KBM-7 (cell line): Measurements from ENCODE around the gene CCDC198.

Experiments
- DNase-seq: peaks from one replicate; pipeline ENCODE4 v3.0.0-alpha.2; 2015
- in situ Hi-C: fragments of 300-500 bp; cut with MboI; formaldehyde crosslinking; loops from 2 replicates; pipeline ENCODE4 v1.14.3; 2020; ENCODE audit warnings: low sequenced_read_pairs, low pct_unique_long_range_greater_than_20kb, mixed read lengths

CCDC198 gene, protein sequence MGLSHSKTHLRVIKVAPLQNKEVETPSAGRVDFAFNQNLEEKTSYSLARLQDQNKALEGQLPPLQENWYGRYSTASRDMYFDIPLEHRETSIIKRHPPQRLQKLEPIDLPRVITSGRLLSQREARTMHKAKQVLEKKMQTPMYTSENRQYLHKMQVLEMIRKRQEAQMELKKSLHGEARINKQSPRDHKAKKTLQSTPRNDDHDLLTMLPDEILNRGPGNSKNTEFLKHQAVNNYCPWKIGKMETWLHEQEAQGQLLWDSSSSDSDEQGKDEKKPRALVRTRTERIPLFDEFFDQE

DNA sequence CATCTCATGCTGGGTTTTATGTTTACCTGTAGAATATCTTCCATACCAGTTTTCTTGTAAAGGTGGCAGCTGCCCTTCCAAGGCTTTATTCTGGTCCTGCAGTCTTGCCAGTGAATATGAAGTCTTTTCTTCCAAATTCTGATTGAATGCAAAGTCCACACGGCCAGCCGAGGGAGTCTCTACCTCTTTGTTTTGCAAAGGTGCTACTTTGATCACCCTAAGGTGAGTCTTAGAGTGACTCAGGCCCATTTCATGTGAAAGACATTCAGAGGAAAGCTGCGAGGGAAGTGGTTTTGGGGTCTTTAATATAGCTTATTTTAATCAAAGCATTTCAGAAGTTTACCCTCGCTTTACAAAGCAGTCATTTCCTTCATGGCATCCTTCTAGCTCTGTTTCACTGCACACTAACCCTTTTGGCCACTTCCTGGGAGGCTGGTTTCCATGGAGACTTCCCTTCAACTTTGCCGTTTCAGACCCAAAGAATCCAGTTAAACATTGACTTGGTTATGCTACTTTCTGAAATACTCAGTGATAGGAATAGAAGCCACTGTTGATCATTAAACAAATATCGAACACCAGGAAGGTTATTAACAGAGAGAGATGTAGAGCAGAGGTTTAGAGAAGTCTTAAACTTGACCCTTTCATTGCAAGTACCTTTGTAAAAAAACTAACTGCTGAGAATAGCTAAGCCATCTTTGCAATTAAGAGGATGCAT, at the start of gene CCDC198:
Gene CCDC198 (minus strand): TSS at position 391 of the 715 bp plus-strand sequence. CDS start 142 bp downstream, at position 249.
- no peak for DNase-seq
- in situ Hi-C loops, result loop anchor here (25.0 kb wide), 1 partner anchor 569 kb away; no protein-coding TSS in a partner anchor

DNA sequence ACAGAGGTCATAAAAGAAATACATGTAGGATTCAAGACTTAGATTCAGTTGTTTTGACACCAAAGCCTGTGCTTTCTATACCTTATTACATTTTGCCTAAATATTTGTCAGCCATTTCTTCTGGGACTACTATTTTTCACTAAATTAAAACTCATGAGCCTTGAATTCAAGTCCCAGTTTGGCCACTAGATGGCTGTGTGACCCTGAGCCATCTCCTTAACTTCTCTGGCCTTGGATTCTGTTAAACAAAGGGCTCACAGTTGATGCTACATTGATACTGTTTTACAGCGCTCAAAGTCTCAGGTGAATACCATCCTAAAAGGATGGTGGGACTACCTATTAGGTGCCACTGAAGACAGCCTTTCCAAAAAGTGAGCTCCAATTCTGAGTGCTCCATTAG, 39.6 kb upstream of the CCDC198 start:
- in situ Hi-C loops, result no loop called here
- DNase-seq, result peak; percentile 4

DNA sequence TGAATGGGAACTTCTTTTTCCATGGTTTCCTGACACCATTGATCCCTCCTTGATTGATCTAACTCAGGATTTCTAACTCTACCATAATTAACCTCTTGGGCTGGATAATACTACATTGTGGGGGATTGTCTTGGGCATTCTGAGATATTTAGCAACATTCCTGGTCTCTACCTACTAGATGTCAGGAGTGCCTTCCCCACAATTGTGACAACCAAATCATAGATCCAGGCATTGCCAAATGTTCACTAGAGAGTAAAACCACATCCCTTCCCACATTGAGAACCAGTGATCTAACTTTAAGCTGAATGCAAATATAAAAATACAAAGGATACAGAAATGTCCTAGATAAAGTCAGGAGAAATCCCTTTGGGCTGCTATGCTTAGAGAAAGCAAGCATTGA, 36.9 kb upstream of the CCDC198 start:
- no peak for DNase-seq
- in situ Hi-C loops, result no loop called here

DNA sequence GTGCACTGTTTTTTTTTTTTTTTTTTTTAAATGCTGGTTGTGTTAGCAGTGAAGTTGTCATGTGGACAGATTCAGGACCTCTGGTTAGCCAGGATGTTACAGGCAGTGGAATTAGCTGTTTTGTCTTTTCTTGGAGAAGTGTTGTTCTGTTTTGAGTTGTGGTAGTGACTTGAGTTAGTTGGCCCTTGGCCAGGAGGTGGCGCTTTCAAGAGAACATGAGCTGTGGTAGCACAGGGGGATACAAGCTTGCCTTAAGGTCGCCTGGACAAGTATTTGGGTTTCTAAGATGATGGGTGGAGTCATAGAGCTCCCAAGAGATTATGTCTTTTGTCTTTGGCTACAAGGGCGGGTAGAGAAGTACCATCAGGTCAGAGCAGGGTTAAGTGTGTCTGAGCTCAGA, 33.3 kb upstream of the CCDC198 start:
- peak; percentile 4 for DNase-seq
- in situ Hi-C loops, result no loop called here

DNA sequence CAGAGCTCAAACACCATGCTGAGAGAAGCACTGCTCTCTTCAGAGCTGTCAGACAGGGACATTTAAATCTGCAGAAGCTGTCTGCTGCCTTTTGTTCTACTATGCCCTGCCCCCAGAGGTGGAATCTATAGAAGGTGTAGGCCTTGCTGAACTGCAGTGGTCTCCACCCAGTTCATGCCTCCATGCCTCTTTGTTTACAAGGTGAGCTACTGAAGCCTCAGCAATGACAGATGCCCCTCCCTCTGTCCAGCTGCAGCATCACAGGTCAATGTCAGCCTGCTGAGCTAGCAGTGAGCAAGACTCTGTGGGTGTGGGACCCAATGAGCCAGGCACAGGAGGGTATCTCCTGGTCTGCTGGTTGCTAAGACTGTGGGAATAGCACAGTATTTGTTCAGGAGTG, 25.4 kb upstream of the CCDC198 start:
- in situ Hi-C loops, result no loop called here
- DNase-seq, result no peak

DNA sequence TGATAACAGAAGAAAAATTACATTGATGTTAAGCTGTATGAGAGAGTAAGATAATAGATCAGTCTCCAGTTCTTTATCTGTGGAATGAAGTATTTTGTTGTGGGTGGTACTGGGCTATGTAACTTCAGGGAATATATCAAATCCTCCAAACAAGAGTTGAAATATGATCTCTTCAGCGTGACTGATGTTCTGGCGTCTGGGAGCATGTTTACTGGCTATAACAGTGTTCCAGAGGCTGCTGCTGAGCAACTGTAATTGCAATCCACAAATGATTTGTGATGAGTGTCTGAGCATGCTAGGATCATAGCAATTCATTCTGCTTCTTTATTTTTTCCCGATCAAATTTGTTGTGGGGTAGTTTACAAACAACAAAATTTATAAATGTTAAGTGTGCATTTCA, 18.6 kb upstream of the CCDC198 start:
- DNase-seq, result no peak
- in situ Hi-C loops, result no loop called here

DNA sequence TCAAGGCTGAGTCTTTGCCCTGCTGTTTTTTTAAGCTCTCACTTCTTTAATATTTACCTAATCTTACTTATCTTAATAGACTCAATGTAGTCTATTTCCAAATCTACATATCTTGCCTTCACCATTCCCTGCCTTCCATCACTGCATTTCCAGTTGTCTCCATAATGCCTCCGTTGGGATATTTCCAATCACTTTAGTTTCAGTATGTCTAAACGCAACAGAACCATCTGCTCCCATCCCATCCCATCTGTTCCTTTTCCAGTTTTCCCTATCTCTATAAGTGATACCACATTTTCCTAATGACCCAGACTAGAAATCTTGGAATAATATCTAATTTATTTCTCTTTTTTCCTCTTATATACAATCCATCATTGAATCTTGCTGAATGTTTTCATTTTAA, 15.1 kb upstream of the CCDC198 start:
- in situ Hi-C loops, result no loop called here
- no peak for DNase-seq

DNA sequence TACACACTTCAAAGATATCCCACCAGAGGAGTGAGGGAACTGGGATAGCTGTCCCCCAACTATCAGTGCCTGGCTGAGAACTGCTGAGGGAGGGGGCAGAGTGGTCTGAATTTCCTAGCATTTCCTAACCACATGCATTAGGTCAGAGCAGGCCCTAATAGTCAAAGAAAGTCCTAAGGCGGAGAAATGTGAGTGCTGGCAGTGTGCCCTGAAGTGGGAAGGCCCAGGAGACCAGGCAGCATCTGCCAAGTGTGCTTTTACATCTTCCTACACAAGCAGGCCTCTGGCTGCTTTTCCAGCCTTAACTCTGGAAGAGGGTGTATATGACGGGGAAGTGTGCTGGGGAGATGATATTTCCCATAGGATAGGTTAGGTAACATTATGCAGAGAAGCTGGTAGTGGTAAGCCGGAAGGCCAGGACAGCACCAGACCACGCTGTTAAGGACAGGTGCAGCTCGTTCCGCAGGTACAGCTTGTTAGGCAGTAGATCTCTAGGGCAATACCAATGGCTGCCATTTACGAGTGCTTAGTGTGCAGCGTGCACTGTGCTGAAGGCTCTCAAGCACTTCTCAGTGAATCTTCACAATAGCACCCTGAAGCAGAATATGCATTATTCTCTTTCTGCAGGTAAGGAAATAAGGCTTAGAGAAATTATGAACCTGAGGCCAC, 9.1 kb upstream of the CCDC198 start:
- in situ Hi-C loops, result no loop called here
- DNase-seq, result no peak

DNA sequence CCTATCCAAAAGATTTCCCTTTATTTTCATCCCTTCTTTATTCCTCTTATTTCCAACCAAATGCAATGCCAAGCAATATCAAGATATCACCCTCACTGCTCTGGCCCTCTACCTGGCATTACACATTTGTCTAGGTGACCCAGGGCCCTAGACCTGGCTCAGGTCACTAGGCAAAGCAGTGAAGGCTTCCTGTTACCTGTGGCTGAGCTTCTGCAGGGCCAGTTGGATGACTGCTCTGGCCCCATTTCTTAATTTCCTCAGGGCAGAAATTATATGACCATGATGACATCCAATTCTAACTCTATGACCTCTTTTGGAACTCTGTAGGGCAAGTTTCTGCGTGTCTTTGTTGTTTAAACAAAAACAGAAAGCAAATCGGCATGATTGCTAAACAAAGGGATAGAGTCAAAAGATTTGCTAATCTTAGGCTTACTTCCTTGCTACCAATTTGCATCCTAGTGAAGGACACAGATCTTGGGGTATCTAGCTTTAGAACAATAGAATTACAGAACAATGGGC, 7.4 kb upstream of the CCDC198 start:
- in situ Hi-C loops, result no loop called here
- no peak for DNase-seq

DNA sequence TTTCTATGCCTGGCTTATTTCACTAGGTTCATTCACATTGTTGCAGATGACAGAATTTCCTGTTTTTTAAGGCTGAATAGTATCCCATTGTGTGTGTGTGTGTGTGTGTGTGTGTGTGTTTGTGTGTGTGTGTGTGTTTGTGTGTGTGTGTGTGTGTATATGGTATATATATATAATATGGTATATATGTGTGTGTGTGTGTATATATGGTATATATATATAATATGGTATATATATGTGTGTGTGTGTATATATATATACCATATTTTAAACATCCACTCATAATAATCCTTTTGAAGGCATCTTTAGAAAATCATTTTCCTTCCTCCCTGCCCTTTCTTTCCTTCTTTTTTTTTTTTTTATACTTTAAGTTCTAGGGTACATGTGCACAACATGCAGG, 5.0 kb upstream of the CCDC198 start:
- in situ Hi-C loops, result loop anchor here (25.0 kb wide), 1 partner anchor 564 kb away; no protein-coding TSS in a partner anchor
- no peak for DNase-seq

DNA sequence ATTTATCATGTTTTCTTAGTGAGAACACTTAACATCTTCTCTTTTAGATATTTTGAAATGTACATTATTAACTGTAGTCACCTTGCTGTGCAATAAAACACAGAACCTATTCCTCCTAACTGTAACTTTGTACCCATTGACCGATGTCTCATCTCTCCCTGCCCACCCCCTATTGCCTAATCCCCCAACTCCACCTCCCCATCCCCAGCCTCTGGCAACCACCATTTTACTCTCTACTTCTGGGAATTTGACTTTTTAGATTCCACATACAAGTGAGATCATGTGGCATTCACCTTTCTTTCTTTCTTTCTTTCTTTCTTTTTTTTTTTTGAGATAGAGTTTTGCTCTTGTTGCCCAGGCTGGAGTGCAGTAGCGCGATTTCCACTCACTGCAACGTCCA, 4.4 kb upstream of the CCDC198 start:
- DNase-seq, result no peak
- in situ Hi-C loops, result loop anchor here (25.0 kb wide), 1 partner anchor 564 kb away; no protein-coding TSS in a partner anchor

DNA sequence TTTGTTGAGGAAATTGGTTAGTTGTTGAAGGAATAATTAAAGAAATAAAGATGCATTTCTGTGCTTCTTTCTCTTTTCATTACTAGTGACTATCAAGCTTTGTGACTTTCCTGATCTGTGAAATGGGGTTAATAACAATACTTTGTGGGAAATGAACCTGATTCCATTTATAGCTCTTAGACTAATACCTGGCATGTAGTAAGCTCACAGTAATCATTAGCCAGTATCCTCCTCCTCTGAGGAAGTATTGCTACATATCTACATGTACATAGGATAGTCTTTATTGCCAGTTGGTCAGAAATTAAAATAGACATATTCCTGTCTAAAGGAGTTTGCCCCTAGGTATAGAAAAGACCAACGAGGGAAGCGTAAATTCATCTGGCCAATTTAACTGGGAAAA, 1.8 kb upstream of the CCDC198 start:
- in situ Hi-C loops, result loop anchor here (25.0 kb wide), 1 partner anchor 567 kb away; no protein-coding TSS in a partner anchor
- DNase-seq, result no peak

DNA sequence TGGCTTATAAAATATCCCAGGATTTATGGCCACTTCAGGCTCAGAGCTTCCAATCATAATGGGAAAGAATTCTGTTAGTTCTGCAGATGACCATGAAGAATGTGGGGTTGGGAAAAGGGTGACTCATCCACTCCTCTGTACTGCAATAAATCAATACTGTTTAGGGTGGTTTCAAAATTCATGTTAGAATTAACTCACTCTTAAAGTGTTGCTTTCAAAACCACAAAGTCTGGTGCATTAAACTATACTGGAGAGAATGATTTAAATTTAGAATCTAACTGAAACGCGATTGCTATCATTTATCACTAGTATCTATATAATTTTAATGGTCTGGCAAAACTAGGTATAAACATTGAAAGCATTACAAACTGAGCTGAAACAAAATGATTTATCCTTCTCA, 798 bp downstream of the CCDC198 start:
- in situ Hi-C loops, result loop anchor here (25.0 kb wide), 1 partner anchor 569 kb away; no protein-coding TSS in a partner anchor
- no peak for DNase-seq

DNA sequence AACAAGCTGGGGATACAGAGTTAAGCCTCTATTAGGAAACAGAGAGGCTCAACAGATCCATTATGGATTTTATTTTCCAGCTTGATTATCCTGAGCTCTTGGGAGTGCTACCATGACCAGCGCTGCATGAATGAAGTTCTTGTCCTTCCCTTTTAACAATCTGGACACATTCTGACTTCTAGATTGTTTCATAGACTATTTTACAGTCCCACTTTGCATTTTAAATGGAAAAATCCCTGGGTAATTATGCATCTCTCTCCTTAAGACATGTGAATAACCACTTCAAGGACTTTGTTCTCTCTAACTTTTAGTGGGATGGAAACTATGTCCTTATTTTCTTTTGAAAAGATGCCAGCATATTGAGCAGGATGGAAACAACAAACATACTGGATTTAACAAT, 2.0 kb downstream of the CCDC198 start:
- in situ Hi-C loops, result loop anchor here (25.0 kb wide), 1 partner anchor 571 kb away; no protein-coding TSS in a partner anchor
- no peak for DNase-seq

DNA sequence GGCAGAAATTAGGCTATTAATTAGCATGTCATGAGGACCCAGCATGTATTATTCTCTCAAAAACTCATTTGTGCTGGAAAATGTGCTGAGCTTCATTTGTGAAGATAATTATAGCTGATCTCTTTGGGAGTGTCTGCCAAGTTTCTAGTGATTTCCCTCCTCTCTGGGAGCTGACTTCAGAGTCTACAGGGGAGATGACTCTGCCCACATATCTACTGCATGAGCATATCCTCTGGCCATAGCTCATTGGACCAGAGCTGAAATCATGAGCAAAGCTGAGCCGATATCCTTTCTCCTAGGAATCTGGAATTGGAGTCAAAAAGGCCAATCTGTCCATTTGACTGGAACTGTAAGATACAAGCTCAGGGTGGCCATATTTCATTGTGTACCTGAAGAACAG, 5.9 kb downstream of the CCDC198 start:
- DNase-seq, result no peak
- in situ Hi-C loops, result loop anchor here (25.0 kb wide), 1 partner anchor 575 kb away; no protein-coding TSS in a partner anchor

DNA sequence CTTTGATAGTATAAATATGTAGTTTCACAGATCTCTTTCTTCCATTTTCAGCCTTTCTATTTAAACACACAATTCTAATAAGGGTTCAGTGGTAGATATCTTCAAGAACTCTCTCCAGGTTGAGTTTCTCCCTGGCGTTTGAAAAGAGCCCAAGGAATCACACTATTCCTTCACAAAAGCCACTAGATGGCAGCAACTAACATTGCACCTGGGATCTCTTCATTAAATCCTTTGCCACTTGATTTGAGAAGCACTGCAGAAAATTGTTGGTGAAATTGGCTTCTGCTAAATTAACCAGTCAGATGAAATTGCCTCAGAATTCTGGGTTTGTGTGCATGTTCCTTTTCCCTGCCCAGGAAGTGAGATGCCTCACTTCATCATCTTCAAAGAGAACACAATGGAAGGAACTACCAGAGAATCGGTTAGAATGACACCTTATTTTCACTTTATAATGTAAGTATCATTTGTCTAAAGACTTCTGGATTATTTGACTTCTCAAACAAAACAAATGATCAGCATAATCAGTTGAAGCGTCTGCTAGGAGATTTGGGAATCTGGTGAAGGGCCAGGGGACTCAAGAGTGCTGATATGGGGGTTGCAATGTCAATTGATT, 6.8 kb downstream of the CCDC198 start:
- in situ Hi-C loops, result loop anchor here (25.0 kb wide), 1 partner anchor 575 kb away; no protein-coding TSS in a partner anchor

DNA sequence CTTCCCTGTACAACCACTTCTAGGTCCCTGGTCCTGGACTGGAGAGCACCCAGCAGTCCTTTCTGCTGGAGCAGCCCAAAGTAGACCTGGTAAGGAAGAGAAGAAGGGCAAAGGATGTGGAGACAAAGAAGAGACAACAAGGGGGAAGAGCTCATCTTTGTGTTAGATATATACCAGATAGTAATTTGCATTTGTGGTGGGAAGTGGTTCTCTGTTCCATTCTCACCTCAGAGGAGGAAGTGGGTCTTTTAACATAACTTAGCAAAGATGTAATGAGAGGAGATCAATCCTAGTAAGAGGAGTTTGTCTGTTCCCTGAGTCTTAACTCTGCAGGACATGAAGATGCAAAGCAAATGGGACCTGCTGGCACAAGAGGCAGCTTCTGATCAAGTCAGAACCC, 8.0 kb downstream of the CCDC198 start:
- peak; percentile 3 for DNase-seq
- in situ Hi-C loops, result loop anchor here (25.0 kb wide), 1 partner anchor 577 kb away; no protein-coding TSS in a partner anchor

More for the DNA sequence above, 6.8 kb downstream of the CCDC198 start:
- peak; percentile 38 for DNase-seq

DNA sequence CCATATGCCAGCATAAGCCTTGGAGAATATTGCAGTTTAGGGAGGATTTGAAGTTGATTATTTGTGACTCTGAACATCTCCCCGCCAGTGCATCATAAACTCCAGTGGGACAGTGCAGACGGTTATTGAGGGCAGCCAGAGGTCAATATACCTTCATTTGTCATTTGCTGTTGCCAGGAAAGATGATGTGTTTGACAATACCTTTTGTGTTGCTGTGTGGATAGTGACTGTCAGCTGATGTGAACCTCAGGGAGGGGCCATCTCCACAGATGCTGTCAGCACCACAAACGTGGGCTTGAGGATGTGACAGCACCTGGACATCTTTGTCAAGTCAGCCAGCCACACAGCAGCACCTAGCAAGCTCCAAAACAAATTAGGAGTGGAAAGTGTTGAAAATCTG, 11.5 kb downstream of the CCDC198 start:
- in situ Hi-C loops, result loop anchor here (25.0 kb wide), 1 partner anchor 580 kb away; no protein-coding TSS in a partner anchor
- DNase-seq, result no peak

DNA sequence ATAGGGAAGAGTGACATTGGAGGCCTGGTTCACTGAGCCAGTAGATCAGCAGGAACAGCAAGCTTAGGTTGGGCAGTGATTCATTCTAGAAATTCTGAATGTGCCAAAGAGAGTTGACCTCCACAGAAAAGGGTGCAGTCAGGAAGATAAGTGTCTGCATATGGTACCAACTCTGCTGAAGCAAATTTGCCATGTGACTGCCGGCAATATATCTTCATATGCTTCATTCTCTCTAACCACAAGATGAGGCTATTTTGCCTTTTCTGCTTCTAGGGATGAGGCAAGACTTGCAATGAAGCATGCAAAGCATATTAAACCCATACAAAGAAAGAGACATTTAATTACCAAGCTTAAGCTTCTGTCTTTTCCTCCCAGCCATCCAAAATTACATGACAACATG, 13.6 kb downstream of the CCDC198 start:
- in situ Hi-C loops, result loop anchor here (25.0 kb wide), 1 partner anchor 582 kb away; no protein-coding TSS in a partner anchor
- DNase-seq, result no peak
